TTC549 (cell line): ENCODE results near the gene OCSTAMP.

Experiments
- FAIRE-seq: peaks from 2 replicates; lab custom pipeline; 2012; peaks lifted over from hg19 to GRCh38; lab: Jason Lieb, UNC

The OCSTAMP gene

DNA sequence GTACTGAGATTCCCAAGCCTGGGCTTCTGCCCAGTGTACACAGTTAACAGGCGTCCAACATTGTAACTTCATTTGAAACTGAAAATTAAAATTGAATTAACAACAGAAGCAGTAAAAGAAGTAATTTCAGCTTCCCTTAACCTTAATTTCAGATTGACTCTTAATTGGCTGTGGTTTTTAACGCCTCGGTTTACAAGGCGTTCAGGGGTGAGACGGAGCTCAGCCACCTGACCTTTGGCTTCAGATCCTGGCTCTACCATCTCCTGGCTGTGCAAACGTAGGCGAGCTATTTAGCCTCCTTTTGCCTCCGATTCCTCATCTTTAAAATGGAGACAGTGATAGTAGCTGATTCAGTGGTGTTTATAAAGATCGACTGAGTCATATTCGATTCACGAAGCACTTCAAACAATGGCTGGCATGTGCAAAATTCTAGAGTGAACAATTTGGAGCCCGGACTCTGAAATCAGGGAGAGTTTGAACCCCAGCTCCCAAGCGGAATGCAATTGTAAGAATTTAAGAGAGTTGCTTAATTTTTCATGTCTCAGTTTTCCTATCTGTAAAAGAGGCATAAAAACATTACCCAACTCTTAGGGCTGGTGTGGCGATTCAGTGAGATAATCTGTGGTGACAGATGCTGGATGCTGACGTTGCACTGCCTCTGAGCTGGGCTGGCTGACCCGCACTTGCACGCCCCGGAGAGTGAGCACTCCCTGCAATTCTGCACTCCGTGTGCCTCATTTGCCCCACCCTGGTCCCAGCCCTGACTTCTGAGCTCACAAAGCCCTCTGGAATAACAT, 23.5 kb upstream of the OCSTAMP start:
- FAIRE-seq: no peak

DNA sequence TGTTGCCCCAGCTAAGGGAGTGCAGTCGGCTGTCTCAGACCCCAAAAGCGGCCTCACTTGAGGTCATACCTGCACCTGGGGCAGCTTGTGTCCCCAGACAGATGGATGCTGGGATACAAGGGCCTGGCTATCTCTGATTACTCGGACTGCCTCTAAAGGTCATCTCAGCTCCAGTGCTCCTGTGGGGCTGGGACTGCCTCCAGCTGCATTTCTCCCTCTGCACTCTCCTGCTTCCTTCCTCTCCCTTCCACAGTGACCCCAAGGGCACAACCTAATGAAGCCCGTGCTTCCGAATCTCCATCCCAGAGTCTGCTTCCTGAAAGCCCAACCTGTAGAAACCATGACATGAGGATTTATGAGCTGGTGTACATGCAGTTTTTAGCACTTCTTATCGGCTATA, 22.8 kb upstream of the OCSTAMP start:
- no peak for FAIRE-seq

DNA sequence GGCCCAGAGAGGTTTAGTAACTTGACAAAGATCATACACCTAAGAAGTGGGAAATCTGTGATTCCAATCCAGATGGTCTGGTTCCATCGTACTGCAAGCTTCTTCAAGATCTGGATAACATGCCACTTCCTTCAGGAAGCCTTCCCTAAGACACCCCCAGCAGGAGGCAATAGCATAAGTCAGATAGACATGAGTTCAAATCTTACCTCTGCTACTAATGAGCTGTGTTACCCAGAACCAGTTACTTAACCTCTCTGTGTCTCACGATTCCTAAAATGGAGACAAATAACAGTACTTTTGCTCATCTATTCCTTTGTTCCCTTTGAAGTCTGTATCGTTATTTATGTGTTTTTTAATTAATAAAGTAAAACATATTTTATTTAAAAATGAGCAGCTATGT, 22.3 kb upstream of the OCSTAMP start:
- FAIRE-seq: no peak

DNA sequence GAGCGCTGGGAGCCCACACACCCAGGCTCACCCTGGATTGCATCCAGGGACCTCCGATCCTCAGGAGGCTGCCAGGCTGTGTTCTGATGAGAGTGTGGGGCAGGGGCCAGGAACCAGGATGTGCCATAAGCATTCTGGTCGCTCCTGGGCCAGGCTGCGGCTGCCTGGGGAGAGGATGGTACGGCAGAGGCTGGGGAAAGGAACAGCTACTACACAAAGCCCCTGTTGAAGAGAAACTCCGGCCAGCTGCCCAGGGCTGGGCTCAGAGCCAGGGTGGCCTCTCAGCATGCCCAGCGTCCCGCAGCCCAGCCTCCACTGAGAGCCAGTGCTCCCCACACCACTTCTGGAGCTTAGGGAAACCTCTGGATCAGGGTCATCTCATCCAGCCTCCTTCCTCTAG, 21.7 kb upstream of the OCSTAMP start:
- FAIRE-seq: no peak

DNA sequence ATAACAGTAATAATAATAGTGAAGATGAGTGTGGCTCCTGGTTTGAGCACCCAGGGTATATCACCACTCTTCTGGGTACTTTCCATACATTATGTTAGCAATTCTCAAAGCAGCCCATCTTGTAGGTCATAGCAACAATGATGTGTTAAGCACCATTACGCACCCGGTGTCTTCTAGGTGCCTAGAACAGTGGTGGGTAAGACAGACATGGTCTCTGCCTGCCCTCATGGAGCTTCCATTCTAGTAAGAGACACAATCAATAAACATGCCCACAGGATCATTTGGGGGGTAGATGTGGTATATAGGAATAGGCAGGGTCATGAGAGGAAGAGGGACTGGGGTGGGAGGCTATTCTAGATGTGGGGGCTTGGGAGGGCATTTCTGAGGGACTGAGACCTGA, 21.0 kb upstream of the OCSTAMP start:
- FAIRE-seq: no peak

- FAIRE-seq: no peak
These were observed 20.5 kb upstream of the OCSTAMP start for GRCh38 chr20:46570956-46571355.

- no peak for FAIRE-seq
These were observed 19.5 kb upstream of the OCSTAMP start for GRCh38 chr20:46569961-46570360.

- FAIRE-seq: no peak
These were observed 18.2 kb upstream of the OCSTAMP start for GRCh38 chr20:46568570-46569129.

DNA sequence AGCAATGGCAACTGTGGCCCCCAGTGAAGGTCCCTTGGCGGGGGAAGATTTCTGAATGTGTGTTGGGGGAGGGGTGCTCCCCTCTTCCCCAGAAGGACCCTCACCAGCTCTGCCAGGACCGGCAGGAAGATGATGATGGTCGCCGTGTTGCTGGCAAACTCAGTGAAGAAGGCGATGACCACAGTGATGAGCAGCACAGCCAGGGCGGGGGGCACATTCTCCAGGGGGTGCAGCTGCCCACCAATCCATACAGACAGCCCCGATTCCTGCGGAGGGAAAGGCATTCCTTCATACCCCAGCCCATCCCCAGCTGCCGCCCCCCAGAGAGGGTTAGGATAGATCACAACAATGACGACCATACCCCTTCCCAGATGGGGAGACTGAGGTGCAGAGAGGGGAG, 15.7 kb upstream of the OCSTAMP start:
- no peak for FAIRE-seq

GRCh38 chr20:46564241-46564957, 13.9 kb upstream of the OCSTAMP start:
- no peak for FAIRE-seq

DNA sequence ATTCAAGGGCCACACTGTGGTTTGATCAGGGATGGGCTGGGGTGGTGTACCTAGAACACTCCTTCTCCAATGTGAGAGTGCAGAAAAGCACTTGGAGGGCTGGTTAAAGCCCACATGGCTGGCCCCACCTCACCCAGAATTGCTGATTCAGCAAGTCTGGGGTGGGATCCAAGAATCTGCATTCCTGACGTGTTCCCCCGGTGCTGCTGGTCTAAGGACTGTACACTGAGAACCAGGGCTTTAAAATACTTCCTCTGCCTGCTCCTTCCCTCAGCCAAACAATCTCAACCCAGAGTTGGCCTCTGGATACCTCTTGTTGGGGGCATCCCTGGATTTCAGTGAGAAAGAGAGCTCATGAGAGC, 13.4 kb upstream of the OCSTAMP start:
- no peak for FAIRE-seq

DNA sequence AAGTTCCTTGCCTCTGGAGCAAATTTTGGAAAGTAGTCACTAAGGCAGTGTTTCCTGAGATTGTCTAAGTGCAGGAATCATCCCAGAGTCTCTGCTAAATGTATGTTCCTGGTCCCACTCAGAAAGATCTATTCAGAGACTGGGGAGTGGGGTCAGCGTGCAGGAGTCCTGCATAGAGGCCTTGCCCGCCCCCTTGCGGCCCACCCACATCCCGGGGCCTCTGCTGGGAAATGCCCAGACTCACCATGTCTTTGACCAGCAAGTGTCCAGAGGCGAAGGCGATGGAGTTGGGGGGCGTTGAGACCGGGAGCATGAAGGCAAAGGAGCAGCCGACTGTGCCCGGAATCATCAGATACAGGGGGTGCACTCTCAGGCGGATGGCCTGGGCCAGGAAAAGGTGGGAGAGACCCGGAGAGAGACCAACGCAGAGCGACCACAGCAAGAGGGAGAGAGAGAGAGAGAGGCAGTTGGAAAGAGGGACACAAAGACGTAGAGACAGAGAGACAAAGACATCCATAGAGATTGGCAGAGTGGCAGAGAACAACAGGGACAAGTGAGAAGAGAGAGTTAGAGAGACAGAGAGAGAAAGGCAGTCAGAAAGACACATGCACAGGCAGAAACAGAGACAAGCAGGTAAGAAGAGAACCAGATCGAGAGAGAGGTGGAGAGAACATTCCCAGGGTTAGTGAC, 12.9 kb upstream of the OCSTAMP start:
- FAIRE-seq: no peak

DNA sequence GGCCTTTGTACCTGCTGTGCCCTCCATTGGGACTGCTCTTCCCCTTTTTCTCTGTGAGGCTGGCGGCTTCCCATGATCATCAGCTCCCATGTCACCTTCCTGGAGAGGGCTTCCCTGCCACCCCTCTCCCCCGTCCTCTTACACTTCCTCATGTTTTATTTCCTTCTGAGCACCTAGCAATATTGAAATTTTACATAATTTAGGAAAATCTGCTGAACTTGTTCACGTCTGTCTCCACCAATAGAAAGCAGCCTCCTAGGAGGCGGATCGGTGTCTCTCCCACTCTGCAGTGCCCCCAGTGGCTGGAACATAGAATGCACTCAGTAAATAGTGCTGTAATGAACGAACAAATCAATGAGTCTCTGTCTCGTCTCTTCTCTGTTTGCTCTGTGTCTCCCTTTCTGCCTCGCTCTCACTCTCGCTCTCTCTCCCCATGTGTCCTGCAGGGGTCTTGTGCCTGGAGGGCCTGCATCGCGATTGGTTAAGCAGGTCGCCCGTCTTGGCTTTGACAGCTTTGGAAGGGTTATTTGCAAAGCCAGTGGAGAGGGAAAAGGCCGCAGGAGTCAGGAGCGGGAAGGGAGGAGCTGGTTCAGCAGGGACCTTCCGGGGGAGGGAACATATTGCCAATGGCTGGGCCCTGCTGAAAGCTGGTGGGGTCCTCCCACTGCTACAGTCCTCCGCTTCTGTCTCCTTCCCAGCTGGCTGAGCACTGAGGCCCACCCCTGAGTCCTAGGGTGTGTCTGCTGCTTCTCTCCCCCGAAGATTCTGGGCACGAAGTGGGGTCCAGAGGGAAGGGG, 12.1 kb upstream of the OCSTAMP start:
- FAIRE-seq: no peak

DNA sequence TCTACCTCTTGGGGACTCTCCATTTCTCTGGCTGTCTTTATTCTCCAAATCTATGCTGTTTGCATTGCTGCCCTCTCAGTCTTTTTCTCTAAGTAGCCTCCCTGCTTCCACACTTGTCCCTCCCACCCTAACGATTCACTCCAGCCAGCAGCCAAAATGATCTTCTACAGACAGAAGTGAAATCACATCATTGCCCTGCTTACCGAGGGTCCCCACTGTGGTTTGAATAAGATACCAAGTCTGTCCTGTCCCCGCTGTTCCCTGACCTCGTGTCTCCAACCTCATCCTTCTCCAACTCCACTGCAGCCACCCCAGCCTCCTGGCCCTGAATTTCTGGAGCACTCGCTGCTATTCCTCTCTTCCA, 11.5 kb upstream of the OCSTAMP start:
- FAIRE-seq: no peak

GRCh38 chr20:46559685-46560440, 9.4 kb upstream of the OCSTAMP start:
- FAIRE-seq: no peak

DNA sequence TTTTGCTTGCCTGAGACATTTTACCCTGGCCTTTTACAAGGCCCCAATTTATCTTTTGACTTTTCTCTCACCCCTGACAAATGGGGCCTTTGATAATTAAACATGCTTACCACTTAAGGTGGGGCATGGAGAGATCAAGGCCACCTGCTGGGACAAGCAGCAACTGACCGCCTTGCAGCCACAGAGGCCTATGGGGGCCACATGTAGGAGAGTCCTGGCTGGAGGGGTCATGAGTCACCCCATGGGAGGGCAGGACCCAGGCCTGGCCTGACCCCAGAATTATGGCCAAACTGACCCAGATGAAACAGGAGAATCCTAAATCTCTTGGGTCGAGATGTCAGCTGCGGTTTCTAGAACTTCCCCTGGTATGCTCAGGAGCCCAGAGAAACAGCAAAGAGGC, 8.5 kb upstream of the OCSTAMP start:
- FAIRE-seq: no peak

DNA sequence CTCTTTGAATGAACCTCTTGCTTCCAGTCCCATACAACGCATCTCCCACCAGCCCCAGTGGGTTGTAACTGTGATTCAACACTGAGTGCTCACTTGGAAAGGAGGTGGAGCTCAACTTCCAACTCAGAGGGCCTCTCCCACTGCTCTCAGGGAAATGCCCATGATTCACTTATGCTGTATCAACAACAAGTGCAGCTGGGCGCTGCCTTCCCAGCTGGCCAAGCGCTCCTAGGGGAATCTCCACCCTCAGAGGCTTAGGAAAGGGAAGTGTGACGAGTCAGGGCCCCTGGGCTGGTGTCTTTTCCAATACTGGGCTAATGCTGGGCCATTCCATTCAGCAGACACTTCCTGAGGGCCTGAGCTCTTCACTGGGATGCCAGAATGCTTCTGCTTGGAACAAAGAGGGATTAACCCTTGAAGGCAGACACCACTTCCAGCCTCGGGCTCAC, 8.1 kb upstream of the OCSTAMP start:
- no peak for FAIRE-seq

- no peak for FAIRE-seq
These were observed 6.9 kb upstream of the OCSTAMP start for GRCh38 chr20:46557231-46557956.

DNA sequence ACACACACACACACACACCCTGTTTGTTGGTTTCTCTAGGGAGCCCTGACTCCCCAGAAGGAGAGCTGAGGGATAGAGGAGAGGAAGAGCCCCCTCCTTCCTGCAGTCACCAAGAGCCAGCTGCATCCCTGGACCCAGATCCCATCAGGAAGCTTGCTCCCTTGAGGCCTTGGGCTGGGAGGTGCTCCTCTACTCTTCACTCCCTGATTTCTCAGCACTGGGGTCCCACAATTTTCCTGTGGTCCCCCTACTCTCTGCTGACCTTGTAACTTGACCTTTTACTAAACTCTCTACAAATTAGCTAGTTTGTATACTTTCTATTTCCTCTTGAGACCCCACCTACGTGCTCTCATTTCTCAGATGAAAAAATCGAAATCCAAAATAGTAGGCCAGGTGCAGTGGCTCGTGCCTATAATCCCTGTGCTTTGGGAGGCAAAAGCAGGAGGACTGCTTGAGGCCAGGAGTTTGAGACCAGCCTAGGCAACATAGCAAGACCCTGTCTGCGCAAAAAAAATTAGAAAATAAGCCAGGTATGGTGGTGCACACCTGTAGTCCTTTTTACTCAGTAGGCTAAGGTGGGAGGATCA, 5.0 kb upstream of the OCSTAMP start:
- FAIRE-seq: no peak

- FAIRE-seq: no peak
These were observed 4.4 kb upstream of the OCSTAMP start for GRCh38 chr20:46554828-46555227.
